Medulla oblongata (tissue), 1 donor: Measurements from ENCODE around the gene INPP4B.

Experiments
- DNase-seq: peaks from one replicate; pipeline ENCODE4 v3.0.0-alpha.2; 2015; ENCODE audit errors: extremely low spot score

The INPP4B gene

GRCh38 chr4:142309772-142310171 is 536.3 kb downstream of the INPP4B start:
- no peak for DNase-seq

- peak; percentile 33 for DNase-seq
Measured at GRCh38 chr4:142307857-142308256, 538.2 kb downstream of the INPP4B start.

GRCh38 chr4:142297313-142297712 is 548.8 kb downstream of the INPP4B start:
- DNase-seq: no peak

- DNase-seq: no peak
Measured at GRCh38 chr4:142293536-142293935, 552.6 kb downstream of the INPP4B start.

- DNase-seq: no peak
Measured at GRCh38 chr4:142292231-142292630, 553.9 kb downstream of the INPP4B start.

- DNase-seq: no peak
Measured at GRCh38 chr4:142291299-142292050, 554.6 kb downstream of the INPP4B start.

GRCh38 chr4:142287371-142287770 is 558.7 kb downstream of the INPP4B start:
- no peak for DNase-seq

GRCh38 chr4:142285222-142285583 is 560.9 kb downstream of the INPP4B start:
- no peak for DNase-seq

GRCh38 chr4:142284402-142285221 is 561.5 kb downstream of the INPP4B start:
- DNase-seq: no peak

GRCh38 chr4:142282870-142283431 is 563.1 kb downstream of the INPP4B start:
- peak; percentile 39 for DNase-seq

GRCh38 chr4:142281999-142282398 is 564.1 kb downstream of the INPP4B start:
- no peak for DNase-seq

GRCh38 chr4:142278663-142279062 is 567.4 kb downstream of the INPP4B start:
- no peak for DNase-seq

- no peak for DNase-seq
Measured at GRCh38 chr4:142278171-142278570, 567.9 kb downstream of the INPP4B start.

GRCh38 chr4:142274137-142274536 is 572.0 kb downstream of the INPP4B start:
- no peak for DNase-seq

- no peak for DNase-seq
Measured at GRCh38 chr4:142272452-142272851, 573.6 kb downstream of the INPP4B start.

- DNase-seq: no peak
Measured at GRCh38 chr4:142271832-142272231, 574.3 kb downstream of the INPP4B start.

GRCh38 chr4:142267101-142267500 is 579.0 kb downstream of the INPP4B start:
- no peak for DNase-seq

GRCh38 chr4:142265946-142266345 is 580.2 kb downstream of the INPP4B start:
- DNase-seq: no peak

- DNase-seq: no peak
Measured at GRCh38 chr4:142265536-142265935, 580.6 kb downstream of the INPP4B start.

GRCh38 chr4:142264961-142265360 is 581.1 kb downstream of the INPP4B start:
- DNase-seq: no peak

GRCh38 chr4:142262956-142263355 is 583.1 kb downstream of the INPP4B start:
- DNase-seq: no peak

- no peak for DNase-seq
Measured at GRCh38 chr4:142248946-142249345, 597.2 kb downstream of the INPP4B start.

GRCh38 chr4:142243255-142243654 is 602.8 kb downstream of the INPP4B start:
- DNase-seq: no peak
